Esophagus squamous epithelium (tissue), 4 donors: ENCODE data around the gene CAMKMT.

Experiments used
- CTCF ChIP-seq, 6 experiments: fragments of 450-650 bp in 4 of 6; fragments of 200-600 bp in 2 of 6; sonication (generic) in 2 of 6; IDR thresholded peaks; one replicate each; pipeline ENCODE4 v1.5.1; 2016 to 2019; ENCODE audit warnings: antibody characterized with exemption in 6 of 6, mild to moderate bottlenecking in 4 of 6, moderate library complexity in 4 of 6
- POLR2A ChIP-seq, 4 donors: fragments of 450-650 bp; IDR thresholded peaks; one replicate each; pipeline ENCODE4 v1.6.1; 2017; ENCODE audit warnings: antibody characterized with exemption in 4 of 4, mild to moderate bottlenecking in 4 of 4, moderate library complexity in 3 of 4

- TF ChIP-seq POLR2A (IDR thresholded peaks at IDR 0.05) (no peak), CTCF (IDR thresholded peaks at IDR 0.05) (no peak)
Measured at GRCh38 chr2:44639399-44639798, 277.7 kb downstream of the CAMKMT start.
